GM19099 (cell line): Measurements from ENCODE around the gene GTF2H1.

Source experiments
- POLR2A ChIP-seq: IDR thresholded peaks from 3 replicates; pipeline ENCODE4 v1.6.1; 2011; ENCODE audit warnings: low read depth; ENCODE audit not compliant: insufficient read length; ENCODE audit errors: extremely low read depth

The GTF2H1 gene

DNA sequence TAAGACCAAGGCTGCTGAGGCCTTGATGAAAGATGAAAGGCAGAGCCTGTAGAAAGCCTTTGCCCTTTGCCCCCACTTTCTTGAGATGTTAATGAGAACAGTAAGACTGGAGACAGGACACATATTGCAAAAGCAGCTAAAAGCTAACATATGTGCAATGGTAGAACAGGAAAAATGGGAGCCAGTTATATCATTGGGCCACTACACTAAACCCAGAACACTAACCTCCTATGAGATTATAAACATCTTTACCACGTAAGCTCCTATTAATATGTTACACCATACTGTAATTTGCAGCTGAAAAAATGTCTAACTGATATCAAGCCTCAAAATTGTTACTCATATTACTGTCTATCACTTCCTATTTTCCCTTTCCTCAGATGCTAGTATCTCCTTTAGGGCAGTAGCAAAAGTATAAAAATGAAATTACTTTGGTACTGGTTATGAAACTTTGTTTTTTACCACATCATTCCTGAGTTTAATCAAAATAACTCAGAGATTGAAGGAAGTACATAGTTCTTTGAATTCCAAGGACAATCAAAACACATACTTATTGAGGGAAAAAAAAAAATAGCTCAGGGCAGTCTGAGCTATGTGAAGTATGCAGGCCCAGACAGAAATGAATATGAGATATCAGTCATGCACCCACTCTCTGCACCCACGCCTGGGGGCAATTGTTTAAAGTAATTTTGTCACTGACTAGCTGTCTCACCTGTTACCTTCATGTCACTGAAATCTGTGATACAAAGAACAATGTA, 9.5 kb upstream of the GTF2H1 start:
- no peak for TF ChIP-seq POLR2A

DNA sequence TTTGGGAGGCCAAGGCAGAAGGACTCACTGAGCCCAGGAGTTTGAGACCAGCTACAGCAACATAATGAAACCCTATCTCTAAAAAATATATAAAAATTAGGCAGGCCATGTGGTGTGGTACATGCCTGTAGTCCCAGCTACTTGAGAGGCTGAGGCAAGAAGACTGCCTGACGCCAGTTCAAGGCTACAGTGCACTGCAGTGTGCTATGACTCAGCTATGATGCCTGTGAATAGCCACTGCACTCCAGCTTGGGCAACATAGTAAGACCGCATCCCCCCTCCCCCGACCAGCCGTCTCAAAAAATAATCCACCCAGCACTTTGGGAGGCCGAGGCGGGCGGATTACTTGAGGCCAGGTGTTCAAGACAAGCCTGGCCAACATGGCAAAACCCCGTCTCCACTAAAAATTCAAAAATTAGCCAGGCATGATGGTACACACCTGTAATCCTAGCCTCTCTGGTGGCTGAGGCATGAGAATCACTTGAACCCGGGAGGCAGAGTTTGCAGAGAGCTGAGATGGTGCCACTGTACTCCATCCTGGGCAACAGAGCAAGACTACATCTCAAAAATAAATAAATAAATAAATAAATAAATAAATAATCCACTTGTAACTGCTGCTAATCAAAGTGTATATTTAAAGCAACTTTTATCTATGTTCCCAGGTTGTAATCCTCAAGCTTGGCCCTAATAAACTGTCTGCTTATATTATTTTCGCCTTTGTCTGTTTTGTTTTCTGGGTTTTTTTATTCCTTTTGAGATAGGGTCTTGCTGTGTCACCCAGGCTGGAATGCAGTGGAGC, 8.2 kb upstream of the GTF2H1 start:
- no peak for TF ChIP-seq POLR2A

DNA sequence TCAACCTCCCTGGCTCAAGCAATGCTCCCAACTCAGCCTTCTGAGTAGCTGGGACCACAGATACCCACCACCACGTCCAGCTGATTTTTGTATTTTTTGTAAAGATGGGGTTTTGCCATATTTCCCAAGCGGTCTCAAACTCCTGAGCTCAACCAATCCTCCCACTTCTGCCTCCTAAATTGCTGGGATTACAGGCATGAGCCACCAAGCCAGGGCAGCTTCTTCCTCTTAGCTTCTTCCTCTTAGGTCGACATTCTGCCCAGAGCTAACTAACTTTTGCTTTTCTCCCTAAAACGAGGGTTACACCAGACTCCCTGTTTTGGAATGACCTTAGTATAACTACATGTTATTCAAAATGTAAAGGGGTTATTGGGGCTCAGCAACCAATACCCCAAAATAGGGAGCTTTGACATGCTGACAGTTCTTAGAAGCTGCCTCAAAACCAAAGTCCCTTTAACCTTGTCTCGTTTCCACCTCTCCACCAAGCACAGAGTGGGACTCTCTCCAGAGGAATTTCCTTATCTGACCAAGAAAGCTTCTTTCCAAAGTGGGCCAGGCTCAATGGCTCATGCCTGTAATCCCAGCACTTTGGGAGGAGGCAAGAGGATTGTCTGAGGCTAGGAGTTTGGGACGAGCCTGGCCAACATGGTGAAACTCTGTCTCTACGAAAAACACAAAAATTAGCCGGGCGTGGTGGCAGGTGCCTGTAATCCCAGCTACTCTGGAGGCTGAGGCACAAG, 7.4 kb upstream of the GTF2H1 start:
- TF ChIP-seq POLR2A = no peak

DNA sequence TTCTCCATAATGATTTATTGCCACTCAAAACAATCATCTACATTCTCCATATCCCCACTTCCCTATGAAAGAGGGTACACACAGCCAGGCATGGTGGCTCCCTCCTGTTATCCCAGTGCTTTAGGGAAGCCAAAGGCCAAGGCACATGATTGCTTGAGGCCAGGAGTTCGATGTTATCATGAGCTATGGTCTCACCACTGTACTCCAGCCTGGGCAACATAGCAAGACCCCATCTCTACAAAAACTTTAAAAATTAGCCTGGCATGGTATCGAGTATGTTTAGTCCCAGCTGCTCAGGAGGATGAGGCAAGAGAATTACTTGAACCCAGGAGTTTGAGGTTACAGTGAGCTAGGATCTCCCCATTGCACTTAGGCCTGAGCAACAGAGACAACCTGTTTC, 6.5 kb upstream of the GTF2H1 start:
- TF ChIP-seq POLR2A = no peak

DNA sequence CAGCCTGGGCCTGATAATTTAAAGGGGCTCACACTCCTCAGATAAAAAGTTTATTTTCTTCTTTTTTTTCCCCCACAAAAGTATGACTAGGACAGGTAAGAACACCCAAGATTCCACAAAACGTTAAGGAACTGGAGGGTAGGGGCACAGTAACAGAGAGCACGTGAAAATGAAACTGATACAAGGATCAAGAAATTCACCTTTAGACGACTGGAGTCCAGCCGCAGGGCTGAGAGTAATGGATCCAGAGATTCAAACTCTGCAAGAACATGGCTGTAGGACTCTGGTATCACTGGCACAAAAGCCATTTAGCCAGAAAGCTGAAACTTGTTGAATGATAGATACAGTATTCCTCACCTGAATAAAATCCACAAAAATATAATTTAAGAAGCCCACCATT, 4.8 kb upstream of the GTF2H1 start:
- TF ChIP-seq POLR2A = no peak

DNA sequence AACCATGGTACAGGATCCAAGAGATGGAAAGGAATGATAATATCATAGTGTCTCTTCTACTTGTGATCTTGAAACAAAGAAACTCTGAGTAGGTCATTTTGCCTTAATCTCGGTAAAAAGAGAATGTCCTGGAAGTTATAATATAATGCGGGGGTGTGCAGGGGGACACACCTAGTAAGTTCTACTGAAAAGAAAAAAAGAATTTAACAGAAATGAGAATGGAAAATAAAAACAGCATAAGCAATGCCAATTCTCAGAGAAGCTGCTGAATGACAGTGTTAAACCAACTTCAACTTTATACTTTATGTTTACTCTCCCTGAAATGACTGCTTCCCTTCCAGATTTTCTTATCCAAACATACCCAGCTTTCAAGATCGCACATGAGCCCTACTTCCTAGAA, 2.5 kb upstream of the GTF2H1 start:
- no peak for TF ChIP-seq POLR2A

DNA sequence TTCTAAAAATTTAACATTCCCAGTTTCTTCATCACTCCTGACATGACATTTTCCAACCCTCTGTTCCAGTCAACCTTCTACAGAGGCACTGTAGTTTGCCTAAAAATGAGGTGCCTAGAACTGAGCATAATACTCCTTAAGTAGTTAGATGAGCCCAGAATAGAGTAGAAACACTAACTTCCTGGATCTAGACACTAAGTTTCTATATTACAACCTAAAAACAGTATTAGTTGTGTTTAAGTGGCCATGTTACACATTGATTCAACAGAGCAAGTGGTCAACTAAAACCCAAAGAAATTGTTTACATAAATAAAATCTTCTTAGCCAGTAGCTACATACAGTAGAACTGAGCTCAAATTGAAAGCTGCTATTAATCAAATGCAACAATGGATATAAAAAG, 1.8 kb upstream of the GTF2H1 start:
- no peak for TF ChIP-seq POLR2A

DNA sequence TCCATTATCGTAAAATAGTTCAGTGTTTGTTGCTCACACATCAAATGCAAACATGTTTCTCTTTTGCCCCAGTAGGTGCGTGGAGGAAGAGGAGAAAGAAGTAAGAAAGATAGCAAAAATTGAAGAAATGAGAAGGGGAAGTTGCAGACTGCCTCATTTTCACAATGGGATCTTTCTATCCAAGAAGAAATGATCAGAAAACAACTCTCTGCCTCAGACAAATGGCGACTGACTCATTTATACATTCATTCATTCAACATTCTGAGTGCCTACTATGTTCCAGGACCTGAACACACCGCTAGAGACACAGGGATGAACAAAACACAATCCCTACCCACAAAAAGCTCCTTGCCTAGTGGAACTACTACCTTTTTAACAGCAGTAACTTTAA, 794 bp upstream of the GTF2H1 start:
- no peak for TF ChIP-seq POLR2A

DNA sequence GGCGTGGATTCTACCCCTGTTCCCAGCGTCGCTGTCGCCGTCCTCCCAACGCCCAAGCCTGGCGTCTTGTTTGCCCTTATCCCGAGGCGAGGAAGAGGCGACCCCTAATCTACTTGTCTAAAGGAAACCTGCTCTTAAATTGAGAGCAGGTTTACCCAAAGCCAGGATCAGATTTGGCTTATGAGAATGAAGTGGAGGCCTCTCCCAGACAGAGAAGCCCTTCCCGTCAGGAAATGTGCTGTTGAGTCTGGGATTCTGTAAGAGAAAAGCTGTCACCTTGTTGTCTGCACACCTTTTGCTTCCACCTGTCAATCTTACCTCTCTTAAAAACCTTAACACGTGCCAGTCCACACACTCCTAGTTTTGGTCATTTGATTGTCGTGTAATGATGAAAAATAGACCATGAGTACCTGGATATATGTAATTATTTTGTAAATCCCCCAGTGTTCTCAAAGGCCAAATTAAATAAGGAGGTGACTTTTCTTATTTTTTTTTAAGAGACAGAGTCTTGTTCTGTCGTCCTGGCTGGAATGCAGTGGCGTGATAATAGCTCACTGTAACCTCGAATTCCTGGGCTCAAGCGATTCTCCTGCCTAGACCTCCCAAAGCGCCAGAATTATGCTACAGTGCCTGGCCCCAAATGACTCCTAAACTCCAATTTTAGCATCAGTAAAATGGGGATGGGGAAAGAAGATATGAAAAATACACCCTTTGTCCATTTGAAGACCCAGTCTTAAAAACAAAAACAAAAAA, 627 bp downstream of the GTF2H1 start:
- TF ChIP-seq POLR2A = no peak

DNA sequence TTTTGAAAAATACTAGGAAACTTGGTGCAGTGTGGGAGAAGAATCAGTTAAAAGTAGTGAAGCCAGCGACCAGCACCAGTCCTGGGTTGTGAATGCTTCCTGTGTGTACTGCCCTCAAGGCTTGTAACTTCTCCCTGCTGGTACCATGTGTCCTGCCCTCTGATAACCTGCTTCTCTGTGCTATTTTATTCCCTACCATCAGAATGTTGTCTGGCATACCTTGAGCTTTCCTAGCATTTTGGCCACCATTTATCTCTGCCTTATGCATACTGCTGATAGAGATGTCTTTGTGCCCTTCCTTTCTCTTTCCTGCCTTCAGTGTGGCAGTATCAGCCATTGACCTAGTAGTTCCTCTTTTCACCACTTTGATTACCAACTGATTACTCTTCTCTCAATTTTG, 2.0 kb downstream of the GTF2H1 start:
- no peak for TF ChIP-seq POLR2A

DNA sequence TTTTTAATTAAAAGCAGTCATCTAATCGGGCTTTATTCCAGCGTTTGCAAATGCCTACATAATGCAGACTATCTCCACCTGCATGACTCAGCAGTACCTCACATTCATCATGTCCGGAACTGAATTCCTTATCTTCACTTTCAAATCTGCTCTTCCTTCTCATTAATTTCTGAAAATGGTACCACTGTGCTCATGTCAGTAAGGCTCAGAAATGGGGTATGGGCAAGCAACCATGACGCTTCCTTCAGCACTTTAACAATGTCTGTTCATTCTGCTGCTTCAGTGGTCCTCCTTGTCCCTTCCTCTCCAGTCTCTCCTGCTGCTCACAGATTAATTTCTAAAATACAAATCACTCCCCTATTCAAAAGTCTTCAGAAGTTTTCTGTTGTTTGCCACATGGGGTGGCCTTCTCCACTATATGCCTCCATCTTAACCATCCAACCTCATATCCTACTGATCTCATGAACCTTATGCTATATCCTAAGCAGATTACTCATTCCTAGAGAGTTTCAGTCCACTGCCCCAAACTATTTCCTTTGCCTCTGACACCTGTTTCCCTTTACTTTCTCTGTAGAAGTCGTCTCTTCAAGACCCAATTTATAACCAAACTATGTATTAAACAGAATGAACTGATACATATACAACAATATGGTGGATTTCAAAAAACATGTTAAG, 7.0 kb downstream of the GTF2H1 start:
- TF ChIP-seq POLR2A = no peak

DNA sequence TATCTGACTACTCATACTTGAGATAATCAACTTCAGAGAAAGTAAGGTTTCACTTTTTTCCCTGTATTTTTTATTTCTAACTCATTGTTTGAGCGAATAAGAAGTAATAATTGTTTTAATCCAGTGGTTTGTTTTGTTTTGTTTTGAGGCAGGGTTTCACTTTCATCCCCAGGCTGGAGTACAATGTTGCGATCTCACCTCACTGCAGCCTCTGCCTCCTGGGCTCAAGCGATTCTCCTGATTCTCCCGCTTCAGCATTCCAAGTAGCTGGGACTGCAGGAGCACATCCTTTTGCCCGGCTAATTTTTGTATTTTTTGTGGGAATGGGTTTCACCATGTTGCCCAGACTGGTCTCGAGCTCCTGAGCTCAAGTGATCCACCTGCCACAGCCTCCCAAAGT, 8.6 kb downstream of the GTF2H1 start:
- TF ChIP-seq POLR2A = no peak

DNA sequence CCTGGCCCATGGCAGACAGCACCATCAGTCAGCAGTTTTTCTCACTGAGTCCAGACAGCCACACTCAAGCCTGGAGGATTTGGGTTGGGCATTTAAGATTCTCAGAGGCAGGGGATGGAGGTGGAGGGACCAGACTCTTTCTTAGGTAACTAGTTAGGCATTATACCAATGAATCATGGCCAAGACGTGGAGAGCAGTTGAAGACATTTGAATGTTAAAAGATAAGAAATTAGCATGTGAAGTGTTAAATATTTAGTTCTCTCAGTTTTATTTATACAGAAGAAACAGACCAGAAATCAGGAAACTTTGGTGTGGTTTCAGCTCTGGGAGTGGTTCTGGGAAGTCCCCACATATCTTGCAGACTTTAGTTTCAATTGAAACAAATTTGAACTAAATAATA, 9.9 kb downstream of the GTF2H1 start:
- no peak for TF ChIP-seq POLR2A

DNA sequence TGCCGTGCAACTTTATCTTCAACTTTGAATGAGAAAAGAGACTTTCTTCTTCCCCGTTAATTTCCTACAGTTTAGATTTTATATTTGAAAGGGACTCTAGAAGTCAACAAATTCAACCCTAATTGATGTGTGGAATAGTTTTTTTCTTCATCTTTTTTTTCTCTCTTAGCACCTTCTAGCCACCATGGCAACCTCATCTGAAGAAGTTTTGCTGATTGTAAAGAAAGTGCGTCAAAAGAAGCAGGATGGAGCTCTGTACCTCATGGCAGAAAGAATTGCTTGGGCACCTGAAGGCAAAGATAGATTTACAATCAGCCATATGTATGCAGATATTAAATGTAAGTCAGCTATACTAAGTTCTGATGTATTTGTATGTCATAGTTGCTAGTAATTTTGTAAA, 10.5 kb downstream of the GTF2H1 start:
- no peak for TF ChIP-seq POLR2A
